ENCODE measurements around the gene UBE3D.
"Not testable (repeated sequence)": the region's sequence is repeated elsewhere in the genome, so short reads cannot be mapped to it uniquely, and the experiment has no call there.

Gene UBE3D

GRCh38 chr6:82869493-82869892 is 196.1 kb downstream of the UBE3D start:
- no peak overlapping the region for H3K27ac ChIP-seq
- TF ChIP-seq ZFX (IDR thresholded peaks at IDR 0.05) = no peak
- TF ChIP-seq, protein P1, sequence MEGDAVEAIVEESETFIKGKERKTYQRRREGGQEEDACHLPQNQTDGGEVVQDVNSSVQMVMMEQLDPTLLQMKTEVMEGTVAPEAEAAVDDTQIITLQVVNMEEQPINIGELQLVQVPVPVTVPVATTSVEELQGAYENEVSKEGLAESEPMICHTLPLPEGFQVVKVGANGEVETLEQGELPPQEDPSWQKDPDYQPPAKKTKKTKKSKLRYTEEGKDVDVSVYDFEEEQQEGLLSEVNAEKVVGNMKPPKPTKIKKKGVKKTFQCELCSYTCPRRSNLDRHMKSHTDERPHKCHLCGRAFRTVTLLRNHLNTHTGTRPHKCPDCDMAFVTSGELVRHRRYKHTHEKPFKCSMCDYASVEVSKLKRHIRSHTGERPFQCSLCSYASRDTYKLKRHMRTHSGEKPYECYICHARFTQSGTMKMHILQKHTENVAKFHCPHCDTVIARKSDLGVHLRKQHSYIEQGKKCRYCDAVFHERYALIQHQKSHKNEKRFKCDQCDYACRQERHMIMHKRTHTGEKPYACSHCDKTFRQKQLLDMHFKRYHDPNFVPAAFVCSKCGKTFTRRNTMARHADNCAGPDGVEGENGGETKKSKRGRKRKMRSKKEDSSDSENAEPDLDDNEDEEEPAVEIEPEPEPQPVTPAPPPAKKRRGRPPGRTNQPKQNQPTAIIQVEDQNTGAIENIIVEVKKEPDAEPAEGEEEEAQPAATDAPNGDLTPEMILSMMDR (conservative IDR thresholded peaks at IDR 0.05) = no peak

- TF ChIP-seq, protein P1 (conservative IDR thresholded peaks at IDR 0.05) = no peak
- no peak for TF ChIP-seq ZFX (IDR thresholded peaks at IDR 0.05)
- H3K27ac ChIP-seq = no peak overlapping the region
These were observed 197.7 kb downstream of the UBE3D start for GRCh38 chr6:82867946-82868345.

GRCh38 chr6:82866446-82866845 is 199.2 kb downstream of the UBE3D start:
- H3K27ac ChIP-seq = no peak overlapping the region
- no peak for TF ChIP-seq ZFX (IDR thresholded peaks at IDR 0.05)
- TF ChIP-seq, protein P1 (conservative IDR thresholded peaks at IDR 0.05) = no peak

DNA sequence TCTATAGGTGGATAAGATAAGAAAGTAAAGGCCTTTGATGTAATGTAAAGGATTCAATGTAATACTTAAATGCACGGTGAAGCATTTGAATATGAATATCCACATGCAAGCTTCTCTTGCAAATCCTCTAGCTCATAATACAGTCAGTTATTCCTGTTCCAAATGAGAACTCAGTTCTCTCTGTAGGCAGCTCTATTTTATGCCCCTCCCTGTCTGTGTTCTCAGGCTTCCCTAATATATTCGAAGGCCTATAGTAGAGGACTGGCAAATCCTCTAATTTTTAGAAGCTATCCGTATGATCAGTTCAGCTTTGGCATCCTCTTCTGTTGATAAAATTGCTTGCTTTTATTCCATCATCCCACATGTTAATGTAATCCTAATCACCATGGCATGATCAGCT is 200.2 kb downstream of the UBE3D start:
- TF ChIP-seq ZFX (IDR thresholded peaks at IDR 0.05) = no peak
- TF ChIP-seq, protein P1 (conservative IDR thresholded peaks at IDR 0.05) = no peak
- H3K27ac ChIP-seq = no peak overlapping the region

GRCh38 chr6:82863781-82864180 is 201.9 kb downstream of the UBE3D start:
- H3K27ac ChIP-seq = no peak overlapping the region
- no peak for TF ChIP-seq ZFX (IDR thresholded peaks at IDR 0.05)
- TF ChIP-seq, protein P1 (conservative IDR thresholded peaks at IDR 0.05) = no peak

- no peak overlapping the region for H3K27ac ChIP-seq
- TF ChIP-seq ZFX (IDR thresholded peaks at IDR 0.05) = no peak
These were observed 203.1 kb downstream of the UBE3D start for GRCh38 chr6:82862543-82862942.

- no peak for TF ChIP-seq ZFX (IDR thresholded peaks at IDR 0.05)
- TF ChIP-seq, protein P1 (conservative IDR thresholded peaks at IDR 0.05) = no peak
- H3K27ac ChIP-seq = no peak overlapping the region
These were observed 204.5 kb downstream of the UBE3D start for GRCh38 chr6:82861121-82861520.

GRCh38 chr6:82856077-82856476 is 209.6 kb downstream of the UBE3D start:
- not testable (repeated sequence) for H3K27ac ChIP-seq

GRCh38 chr6:82852904-82853303 is 212.7 kb downstream of the UBE3D start:
- not testable (repeated sequence) for H3K27ac ChIP-seq
